Posterior cingulate gyrus (tissue), 11 donors: Measurements from ENCODE around the gene SPATA18.

ENCODE experiments used
- DNase-seq, 10 donors: peaks; one replicate each; pipeline versions ENCODE4 v3.0.0 to v3.0.0-alpha.2; 2020 to 2021; ENCODE audit warnings: mixed read lengths in 3 of 10
- intact Hi-C: fragments of 100-400 bp; cut with DNase I; formaldehyde crosslinking; loops from one replicate; pipeline ENCODE4 v1.15.1; 2023

SPATA18 gene, protein sequence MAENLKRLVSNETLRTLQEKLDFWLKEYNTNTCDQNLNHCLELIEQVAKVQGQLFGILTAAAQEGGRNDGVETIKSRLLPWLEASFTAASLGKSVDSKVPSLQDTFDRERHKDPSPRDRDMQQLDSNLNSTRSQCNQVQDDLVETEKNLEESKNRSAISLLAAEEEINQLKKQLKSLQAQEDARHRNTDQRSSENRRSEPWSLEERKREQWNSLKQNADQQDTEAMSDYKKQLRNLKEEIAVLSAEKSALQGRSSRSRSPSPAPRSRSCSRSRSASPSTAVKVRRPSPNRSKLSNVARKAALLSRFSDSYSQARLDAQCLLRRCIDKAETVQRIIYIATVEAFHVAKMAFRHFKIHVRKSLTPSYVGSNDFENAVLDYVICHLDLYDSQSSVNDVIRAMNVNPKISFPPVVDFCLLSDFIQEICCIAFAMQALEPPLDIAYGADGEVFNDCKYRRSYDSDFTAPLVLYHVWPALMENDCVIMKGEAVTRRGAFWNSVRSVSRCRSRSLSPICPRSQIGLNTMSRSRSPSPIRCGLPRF

DNA sequence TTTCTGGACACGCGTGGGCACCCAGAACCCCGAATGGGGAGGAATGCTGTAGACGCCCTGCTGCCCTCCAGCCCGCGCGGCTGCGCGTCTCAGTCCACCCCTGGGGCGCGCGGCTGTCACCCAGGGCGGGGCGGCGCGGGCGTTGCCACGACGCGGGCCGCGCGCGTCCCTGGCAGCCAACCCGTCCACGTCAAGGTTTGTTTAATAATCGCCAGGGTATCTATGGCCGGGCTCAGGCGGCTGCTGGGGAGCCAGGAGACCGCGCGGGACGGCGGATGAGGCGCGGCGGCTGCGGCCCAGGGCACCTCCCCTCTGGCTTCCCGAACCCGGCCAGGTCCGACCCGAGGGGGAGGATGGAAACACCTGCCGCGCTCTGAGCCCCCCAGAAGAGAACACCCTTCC is at the start of gene SPATA18:
Gene SPATA18 (plus strand): TSS at position 92 of the 402 bp plus-strand sequence. CDS start 401 bp downstream, outside the sequence.
- DNase-seq, result peak in 3 of 10 donors; percentile 61 to 65 (median 63)
- intact Hi-C loops, result no loop called here

DNA sequence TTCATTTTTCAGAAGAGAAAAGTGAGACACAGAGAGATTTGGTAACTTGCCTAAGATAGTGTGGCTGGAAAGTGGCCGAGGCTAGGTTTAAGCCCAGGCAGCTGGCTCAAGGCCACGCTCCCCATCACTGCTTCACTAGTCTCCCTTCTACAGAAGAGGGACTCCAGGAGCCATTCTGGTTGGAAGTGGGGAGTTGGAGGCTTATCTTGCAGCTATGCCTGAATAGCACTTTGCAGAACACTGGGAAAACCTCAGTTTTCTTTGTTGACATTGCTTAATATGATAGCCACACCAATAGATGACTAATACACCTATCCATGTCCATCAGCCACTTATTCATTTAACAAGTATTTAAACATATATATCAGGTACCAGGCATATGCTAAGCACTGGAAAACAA is 49.5 kb upstream of the SPATA18 start:
- DNase-seq, result no peak
- intact Hi-C loops, result no loop called here

DNA sequence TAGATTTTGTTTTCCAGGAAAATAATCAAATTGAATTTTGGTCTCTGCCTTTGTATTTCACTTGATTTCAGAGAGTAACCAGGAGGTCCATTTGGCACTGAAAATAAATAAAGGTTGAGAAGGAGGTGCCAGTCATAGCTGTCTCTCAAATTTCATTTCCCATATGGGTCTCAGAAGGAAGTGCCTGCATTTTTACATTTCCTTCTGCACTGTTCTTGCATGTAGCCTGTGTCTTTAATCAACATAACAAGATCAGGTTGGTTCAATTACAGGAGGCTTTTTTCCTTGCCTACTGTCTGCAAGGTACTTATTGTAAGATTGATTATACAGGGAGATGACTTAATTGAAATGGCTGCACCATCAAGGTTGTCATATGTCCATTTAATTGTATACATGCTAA is 46.7 kb upstream of the SPATA18 start:
- DNase-seq, result no peak
- intact Hi-C loops, result no loop called here

DNA sequence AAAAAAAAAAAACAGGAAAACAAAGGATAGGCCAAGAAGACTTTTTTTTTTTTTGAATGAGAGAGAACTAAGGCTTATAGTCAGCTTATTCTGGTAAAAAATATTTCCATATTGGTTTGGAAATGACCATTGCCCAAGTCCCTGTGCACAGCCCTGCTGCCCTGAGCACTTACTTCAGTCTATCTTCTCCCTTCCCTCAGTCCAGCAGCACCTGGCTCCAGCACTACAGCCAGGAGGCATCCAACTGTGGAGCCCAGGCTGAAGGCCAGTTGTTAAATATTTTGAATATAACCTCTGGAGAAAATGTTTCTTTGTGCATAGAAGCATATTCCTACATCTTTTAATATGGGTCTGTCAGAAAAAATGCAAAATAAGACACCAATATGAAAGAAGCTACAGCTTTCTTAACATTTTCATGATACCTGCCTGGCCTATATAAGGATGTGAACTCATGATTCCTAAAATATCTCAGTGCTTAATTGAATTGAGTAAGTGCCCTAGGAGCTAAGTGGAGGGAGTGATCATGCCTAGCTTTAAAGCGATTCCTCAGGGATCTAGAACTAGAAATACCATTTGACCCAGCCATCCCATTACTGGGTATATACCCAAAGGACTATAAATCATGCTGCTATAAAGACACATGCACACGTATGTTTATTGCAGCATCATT is 45.4 kb upstream of the SPATA18 start:
- intact Hi-C loops, result no loop called here
- no peak for DNase-seq

DNA sequence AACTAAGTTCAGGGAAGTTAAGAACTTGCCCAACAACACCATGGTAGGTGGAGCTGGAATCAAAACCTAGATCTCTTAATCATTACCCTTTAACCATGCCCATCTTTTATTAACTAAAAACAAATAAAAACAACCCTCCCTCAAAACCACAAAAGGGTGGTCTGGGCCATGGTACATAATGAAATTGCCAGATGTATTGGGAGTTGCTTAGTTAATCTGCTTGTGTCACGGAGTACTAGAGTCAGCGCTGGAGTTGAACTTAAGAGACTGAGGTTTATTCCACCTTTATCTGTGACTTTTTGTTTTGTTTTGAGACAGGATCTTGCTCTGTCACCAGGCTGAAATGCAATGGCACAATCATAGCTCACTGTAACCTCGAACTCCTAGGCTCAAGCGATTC is 44.2 kb upstream of the SPATA18 start:
- intact Hi-C loops, result no loop called here
- no peak for DNase-seq

DNA sequence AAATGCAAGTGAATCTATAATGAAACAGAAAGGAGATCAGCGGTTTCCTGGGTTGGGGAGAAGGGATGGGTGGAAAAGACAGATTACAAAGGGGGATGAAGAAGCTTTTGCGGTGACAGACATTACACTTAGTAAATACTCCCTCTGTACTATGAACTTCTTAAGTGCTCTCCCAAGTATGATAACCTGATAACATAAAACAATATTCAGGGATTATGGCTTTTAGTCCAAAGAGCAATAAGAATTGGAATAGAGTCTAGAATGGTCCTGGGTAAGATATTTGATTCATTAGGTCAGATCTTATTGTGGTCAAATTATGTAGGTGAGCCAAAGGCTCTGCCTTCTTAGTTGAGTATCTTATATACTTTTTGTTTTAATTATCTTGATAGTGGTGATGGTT is 40.1 kb upstream of the SPATA18 start:
- intact Hi-C loops, result no loop called here

DNA sequence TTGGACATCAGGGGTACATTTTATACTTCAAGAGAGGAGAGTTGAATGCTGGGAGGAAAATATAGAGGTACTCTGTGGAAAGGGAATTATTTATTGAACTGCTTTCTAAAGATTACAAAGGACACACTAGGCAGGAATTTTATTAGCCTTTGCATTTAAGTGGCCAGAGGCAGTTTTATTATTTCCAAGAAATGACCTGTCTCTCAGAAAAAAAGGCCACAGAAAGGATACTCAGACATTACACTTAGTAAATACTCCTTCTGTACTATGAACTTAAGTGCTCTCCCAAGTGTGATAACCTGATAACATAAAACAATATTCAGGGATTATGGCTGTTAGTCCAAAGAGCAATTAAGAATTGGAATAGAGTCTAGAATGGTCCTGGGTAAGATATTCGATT is 38.5 kb upstream of the SPATA18 start:
- no peak for DNase-seq
- intact Hi-C loops, result no loop called here

More for the DNA sequence above, 40.1 kb upstream of the SPATA18 start:
- no peak for DNase-seq

DNA sequence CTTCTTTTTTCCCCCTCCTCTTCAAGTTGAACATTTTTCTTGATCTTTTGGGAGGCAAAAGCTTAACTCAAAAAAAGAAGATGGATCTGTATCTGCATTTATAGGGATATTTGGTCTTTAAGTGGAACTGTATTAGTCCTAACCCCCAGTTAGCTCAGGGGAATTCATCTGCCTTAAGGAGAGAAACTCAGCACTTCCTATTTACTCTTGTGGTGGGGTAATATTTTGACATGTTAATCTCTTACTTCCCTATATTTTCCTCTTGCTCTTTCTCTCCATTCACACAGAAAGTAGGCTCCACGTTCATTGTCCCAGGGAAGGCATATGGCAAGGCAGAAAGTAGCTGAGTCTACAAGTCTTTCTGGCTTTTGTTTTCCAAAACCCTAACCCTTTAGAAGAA is 36.2 kb upstream of the SPATA18 start:
- intact Hi-C loops, result no loop called here
- no peak for DNase-seq

DNA sequence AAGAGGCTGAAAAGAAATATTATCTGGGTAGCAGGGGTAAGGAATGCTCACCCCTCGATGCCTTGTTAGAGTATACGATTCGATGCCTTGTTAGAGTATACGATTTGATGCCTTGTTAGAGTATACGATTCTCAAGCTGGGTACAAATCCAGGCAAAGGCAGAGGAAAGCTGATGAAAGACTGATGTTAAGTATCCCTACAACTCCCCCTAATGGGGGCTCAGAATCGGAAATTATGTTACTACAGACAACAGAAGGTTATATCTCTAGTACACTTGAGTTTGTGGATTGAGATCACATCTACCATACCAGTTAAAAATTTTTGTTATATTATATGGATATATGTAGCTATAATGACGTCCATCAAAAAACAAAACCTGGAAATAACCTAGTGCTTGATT is 35.7 kb upstream of the SPATA18 start:
- DNase-seq, result no peak
- intact Hi-C loops, result no loop called here

DNA sequence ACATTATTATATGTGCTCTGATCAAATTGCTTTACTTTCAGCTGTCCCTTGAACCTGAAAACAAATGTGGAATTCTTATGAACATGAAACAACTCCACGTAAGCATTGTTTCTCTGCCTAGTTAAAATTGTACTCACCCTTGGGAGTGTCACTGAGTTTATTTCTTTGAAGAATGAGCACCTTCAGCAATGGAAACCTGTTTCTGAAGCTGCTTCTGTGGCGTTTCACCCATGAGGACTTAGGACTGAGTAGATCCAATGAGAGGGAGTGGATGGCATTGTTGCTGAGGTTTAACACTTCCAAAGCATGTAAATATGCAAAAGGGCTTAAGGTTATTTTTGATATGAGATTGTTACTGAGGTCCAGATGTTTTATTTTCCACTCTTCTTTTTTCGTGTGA is 34.1 kb upstream of the SPATA18 start:
- no peak for DNase-seq
- intact Hi-C loops, result no loop called here

DNA sequence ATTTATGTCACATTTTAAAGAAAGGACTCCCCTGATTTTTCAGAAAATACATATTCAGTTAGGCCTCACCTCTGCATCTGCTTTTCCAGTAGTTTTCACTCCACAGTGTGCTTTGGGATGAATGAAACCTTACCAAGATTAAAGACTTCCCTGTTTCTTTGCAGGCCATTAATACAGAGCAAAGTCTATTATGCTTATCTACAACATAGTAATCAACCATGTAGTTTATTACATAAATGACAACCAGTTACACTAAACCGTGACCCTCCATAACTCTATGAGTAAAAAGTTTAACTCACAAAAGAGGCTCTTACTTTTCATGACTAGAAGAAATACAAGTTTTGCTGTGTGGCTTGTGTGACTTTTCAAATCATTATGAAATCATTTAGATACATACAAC is 33.3 kb upstream of the SPATA18 start:
- intact Hi-C loops, result no loop called here
- no peak for DNase-seq

DNA sequence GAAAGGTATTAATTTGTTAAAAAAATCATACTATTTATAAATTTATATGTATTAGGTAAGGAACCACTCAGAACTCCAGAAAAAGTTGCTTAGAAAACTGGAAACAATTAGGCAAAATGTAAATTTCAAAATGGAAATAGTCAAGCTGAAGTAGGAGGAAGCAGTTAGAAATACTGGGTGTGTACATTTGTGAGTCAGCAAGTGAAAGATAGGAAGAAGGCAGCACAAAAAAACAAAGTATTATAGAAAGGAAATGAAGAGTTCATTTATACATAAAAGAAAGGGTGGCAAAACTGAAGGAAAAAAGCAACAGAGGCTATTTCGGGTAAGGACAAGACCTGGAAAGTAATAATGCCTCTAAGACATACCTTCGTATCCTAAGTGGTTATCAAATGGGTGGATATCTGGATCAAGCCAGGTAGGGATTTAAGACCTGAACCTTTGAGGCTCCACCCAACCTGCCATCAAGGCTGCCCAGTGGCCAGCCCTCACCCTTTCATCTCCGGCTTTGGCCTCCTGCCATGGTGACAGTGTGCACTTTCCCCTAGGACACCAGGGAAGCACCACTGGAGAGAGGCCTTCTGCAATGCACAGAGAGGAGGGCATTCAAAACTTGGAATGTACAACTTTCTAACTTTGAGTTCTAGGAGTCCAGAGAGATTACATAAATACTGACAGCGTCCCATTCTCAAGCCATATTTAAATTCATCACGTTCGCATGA is 31.0 kb upstream of the SPATA18 start, which contains the start of gene LRRC66:
Gene LRRC66 (minus strand): TSS at position 428 of the 722 bp plus-strand sequence. CDS start 2,750 bp downstream, outside the sequence.
- DNase-seq, result no peak
- intact Hi-C loops, result no loop called here

DNA sequence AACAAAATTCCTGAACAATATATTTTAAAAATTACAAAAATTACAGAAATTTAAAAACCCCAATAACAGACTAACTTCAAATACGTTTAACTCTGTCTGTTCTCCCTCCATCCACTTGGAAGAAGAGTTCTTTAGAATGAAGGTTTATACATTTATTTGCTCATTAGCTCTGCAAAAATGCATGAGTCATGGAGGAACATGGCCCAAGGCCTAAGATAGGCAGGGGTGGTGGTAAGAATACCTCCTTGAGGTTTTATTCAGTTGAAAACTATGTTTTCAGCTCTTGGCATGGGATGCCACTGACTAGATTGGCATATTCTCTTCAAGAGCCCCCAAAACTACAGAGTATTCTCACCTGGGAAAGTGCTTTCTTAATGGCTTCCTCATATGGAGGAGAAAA is 22.1 kb upstream of the SPATA18 start:
- DNase-seq, result no peak
- intact Hi-C loops, result no loop called here

DNA sequence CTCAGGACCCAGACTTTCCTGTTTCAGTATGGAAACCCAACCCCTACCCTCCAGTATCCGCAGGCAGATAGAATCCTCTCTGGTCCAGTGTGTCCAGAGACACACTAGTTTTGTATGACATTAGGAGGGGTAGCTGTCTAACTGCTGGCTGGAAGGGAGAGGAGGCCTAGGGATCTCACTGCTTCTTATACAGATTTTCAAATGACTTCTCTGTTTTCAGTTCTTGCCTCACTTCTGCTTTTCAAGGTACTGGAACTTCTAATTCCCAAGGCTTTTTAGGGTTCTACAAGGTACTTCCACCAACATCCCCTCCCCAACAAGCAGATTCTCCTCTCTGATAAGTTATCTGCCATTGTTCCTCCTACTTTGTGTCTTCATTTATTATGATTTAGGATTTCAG is 19.1 kb upstream of the SPATA18 start:
- DNase-seq, result no peak
- intact Hi-C loops, result no loop called here

DNA sequence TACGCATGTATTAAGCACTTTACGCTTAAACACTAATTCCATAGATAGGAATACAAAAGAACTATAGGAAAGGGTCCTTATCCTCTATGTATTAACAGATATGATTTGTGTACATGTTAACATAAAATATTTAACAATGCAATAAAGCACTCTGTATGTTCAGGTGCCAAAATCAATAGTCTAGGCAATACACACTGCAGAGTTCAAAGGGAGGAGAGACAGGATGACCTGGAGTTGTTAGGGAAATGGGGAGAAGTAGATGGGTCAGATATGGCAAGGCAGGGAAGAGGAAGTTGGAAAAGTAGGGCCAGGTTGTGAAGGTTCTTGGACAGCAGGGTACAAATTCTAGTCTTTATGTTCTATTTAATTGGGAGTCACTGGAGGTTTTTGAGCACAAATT is 15.9 kb upstream of the SPATA18 start:
- no peak for DNase-seq
- intact Hi-C loops, result loop anchor here (5.0 kb wide), 1 partner anchor 193 kb away; the partner anchor contains the start of gene DCUN1D4

DNA sequence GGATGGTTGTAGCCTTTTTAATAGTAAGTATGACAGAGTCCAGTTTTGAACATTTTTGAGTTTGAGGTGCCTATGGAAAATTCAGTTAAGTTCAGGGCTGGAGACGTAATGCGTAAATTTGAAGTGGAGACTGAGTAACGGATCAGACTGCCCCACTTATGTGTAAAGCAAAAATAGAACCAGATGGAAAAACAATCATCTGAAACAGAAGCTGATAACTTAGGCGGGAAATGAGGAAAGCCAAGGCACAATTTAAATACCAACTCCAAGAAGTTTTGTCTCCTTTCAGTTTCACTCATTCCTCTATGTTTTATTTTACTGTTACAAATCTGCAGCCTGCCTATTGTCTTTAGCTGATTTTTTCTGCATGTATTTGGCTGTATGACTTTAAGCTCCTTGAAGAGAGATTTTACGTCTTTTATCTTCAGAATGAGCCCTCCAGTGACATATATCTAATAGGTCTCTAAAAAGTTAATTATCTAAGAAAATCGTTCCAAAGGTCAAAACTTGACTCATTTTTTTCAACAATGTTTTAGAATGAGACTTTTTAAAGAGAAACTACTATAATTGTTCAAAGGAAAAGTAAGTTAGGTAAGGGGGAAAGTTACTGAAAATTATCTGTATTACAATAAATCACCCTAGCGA is 14.1 kb upstream of the SPATA18 start:
- DNase-seq, result no peak
- intact Hi-C loops, result loop anchor here (5.0 kb wide), 1 partner anchor 195 kb away; the partner anchor contains the start of gene DCUN1D4

DNA sequence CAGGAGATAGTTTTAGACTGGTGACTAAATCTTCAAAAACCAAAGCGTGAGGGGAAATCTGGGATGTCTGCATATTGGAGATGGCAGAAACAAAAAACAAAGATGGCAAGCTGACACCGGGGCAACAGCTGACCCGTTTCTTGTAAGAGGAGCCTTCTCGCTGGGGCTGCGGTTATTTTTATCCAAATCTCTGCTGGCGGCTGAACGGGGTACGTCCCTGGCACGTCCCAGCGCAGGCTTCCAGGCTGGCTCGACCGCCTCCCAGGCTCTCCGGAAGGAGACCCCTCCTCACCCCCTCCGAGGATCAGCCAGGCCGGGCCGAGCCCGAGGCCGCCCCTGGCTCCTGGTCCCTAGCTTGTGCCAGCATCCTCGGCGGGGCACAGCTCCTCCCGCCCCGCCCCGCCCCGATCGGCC is 13.4 kb upstream of the SPATA18 start:
- peak in 9 of 10 donors; percentile 14 to 92 (median 46) for DNase-seq
- intact Hi-C loops, result loop anchor here (5.0 kb wide), 1 partner anchor 195 kb away; the partner anchor contains the start of gene DCUN1D4

DNA sequence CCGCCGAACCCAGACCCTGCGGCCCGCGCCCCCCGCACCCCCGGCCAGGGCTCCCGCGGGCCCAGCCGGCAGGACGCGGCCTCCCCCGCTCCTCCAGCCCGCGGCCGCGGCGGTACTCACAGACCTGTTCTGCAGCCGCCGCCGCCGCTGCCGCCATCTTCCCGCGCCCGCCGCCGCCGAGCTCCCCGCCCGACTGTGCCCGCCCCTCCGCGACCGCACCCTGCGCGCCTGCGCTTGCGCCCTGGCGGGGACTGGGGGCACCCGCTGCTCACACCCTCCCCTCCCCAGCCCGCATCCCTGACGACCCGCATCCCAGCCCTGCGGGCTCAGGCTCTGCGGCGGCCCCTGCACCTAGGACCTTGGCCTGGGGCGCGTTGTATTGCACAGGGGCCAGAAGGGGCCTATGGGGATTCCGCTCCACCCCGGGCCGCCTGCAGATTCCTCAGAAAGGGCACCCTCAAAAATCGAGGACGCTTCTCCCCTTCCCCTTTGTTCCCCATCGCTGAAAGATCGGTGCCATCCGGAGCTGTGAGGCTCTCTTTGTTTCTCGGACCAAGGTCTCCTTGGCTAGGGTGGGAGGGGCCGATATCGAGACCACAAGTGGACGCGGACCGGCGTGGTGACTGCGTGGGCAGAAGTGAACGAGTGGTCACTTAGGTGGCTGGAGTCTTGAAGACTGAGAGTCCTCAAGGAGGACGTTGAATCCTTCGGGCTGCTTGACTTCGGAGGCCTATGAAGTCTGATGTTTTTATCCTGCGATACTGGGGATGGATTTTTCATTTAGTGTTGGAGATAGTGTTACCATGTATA is 12.8 kb upstream of the SPATA18 start, which contains the start of gene SGCB:
Gene SGCB (minus strand): TSS at position 197 of the 810 bp plus-strand sequence. CDS start 40 bp downstream, at position 157.
- intact Hi-C loops, result loop anchor here (5.0 kb wide), 1 partner anchor 196 kb away; the partner anchor contains the start of gene DCUN1D4
- peak; percentile 71 to 98 (median 84) for DNase-seq

DNA sequence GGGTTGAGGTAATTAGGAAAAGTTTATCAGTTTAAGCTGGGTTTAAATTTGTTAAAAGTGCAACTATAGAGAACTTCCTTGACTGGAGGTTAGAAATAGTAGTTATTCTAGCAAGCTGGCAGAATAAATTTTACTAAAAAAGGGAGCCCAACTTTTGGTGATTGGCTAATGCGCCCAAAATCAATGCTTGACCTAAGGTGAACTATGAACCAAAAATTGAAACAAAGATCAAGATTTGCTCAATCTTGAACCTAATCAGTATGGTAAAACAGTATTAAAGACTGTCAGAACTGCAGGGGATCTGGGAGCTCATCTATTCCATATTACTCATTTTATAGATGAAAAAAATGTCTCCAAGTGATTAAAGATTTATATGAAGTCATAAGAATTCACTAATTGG is 6.1 kb upstream of the SPATA18 start:
- intact Hi-C loops, result no loop called here
- no peak for DNase-seq
